ENCODE data around the gene KLHL30. TPM values are rescaled to one million over a fixed set of nuclear protein-coding genes. Genes with fewer than 3 reads are reported as not detected.
"Not testable (repeated sequence)": the region's sequence is repeated elsewhere in the genome, so short reads cannot be mapped to it uniquely, and the experiment has no call there.

Gene KLHL30
- total RNA-seq, 1 donor from 2014 or later = not detected

GRCh38 chr2:238101891-238102841 lies 36.3 kb upstream of the KLHL30 start:
- no peak for DNase-seq (ENCODE audit: low read depth in 2 of 2)

GRCh38 chr2:238102865-238103264 lies 35.6 kb upstream of the KLHL30 start:
- no peak for DNase-seq (ENCODE audit: low read depth in 2 of 2)

- no peak for DNase-seq (ENCODE audit: low read depth in 2 of 2)
Observed at GRCh38 chr2:238103465-238104225, 34.8 kb upstream of the KLHL30 start.

DNA sequence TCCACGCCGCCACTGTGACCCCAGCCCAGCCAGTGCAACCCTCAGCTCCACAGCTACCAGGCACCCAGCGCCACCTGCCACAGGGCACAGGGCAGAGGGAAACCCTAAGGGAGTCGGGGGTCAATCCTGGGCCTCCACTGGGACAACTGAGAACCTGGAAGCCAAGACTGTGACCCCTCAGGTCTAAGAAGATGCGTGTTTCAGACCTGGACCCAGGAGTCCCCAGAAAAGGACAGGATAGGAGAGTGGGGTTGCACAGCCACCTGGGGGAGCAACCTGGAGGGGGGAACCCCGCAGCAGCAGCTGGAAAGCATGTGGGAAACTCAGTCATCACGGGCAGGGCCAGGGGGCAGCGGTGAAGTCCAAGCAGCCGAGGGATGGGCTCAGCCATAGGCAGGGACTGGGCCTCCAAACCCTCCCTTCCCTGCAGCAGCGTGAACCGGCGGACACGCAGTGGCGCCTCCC lies 34.2 kb upstream of the KLHL30 start:
- no peak for DNase-seq (ENCODE audit: low read depth in 2 of 2)

DNA sequence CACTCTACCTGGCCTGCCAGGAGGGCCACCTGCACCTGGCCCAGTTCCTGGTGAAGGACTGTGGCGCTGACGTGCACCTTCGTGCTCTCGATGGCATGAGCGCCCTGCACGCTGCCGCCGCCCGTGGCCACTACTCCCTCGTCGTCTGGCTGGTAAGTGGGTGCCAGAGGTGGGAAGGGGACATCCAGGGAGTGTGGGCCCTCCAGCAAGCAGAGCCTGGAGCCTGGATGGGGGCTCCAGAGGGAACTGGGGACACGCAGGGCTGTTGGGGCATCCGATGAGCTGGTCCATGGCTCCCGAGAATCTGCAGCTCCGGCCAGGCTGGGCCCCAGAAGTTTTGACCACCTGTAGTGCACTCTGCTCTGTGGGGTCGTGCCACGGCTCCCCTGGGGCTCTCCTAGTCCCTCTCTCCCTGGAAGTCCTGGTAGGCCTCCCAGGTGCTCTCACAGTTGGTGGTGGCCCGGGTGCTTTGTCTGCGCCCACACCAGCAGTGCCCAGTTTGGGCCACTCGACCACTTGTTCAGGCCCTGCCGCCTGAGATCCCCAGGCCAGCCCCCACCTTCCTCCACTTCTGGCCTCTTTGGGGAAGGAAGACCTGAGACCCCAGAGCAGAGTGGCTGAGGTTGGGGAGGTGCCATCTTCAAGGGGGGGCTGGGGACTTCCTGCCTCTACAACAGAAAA lies 33.6 kb upstream of the KLHL30 start:
- DNase-seq (ENCODE audit: low read depth in 2 of 2) = no peak

GRCh38 chr2:238105506-238106338 lies 32.7 kb upstream of the KLHL30 start:
- DNase-seq (ENCODE audit: low read depth in 2 of 2) = no peak

- no peak for DNase-seq (ENCODE audit: low read depth in 2 of 2)
Observed at GRCh38 chr2:238106339-238106697, 32.1 kb upstream of the KLHL30 start.

- peak in 1 of 2 donors; percentile 17 for DNase-seq (ENCODE audit: low read depth in 2 of 2)
Observed at GRCh38 chr2:238106698-238107524, 31.6 kb upstream of the KLHL30 start.

GRCh38 chr2:238107525-238108422 lies 30.7 kb upstream of the KLHL30 start:
- no peak for DNase-seq (ENCODE audit: low read depth in 2 of 2)

- no peak for DNase-seq (ENCODE audit: low read depth in 2 of 2)
Observed at GRCh38 chr2:238108423-238109183, 29.9 kb upstream of the KLHL30 start.

DNA sequence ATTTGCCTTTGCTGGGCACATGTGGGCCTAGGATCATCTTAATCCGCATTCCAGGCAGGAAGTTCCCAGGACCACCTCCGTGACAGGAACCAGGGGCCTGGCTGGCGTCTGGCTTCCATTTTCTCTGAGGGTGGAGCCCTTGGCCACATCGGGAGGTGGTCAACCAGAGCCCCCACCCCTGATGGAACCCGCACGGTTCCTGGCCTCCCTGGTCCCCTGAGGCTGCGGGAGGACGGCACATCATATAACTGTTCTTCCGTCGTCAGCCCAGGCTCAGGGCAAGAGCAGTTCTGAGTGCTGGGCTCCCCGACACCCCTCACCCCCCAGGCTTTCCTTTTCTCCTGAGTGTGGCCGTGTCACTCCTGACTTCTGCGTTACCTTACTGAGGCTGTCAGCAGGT lies 24.9 kb upstream of the KLHL30 start:
- no peak for DNase-seq (ENCODE audit: low read depth in 2 of 2)

- DNase-seq (ENCODE audit: low read depth in 2 of 2) = no peak
Observed at GRCh38 chr2:238114331-238114841, 24.1 kb upstream of the KLHL30 start.

- DNase-seq (ENCODE audit: low read depth in 2 of 2) = no peak
Observed at GRCh38 chr2:238114851-238115660, 23.4 kb upstream of the KLHL30 start.

GRCh38 chr2:238115709-238116108 lies 22.8 kb upstream of the KLHL30 start:
- DNase-seq (ENCODE audit: low read depth in 2 of 2) = not testable (repeated sequence)

- no peak for DNase-seq (ENCODE audit: low read depth in 2 of 2)
Observed at GRCh38 chr2:238116298-238117198, 21.9 kb upstream of the KLHL30 start.

Data from dermis microvascular lymphatic vessel endothelial cell (primary cell).